GM12878 (cell line): Measurements from ENCODE around the gene FBXL12. TPM values are rescaled to one million over a fixed set of nuclear protein-coding genes. Genes with fewer than 3 reads are reported as not detected.

Experiments used
- BHLHE40 ChIP-seq, 2 experiments: fragments of 450-650 bp in 1 of 2; IDR thresholded peaks; 2 replicates each; pipeline ENCODE4 v1.6.1; 2011 to 2017; ENCODE audit warnings: low read depth in 2 of 2, borderline replicate concordance in 1 of 2, improper control_type of control experiment in 1 of 2, low read length in 1 of 2, mild to moderate bottlenecking in 1 of 2
- CREB1 ChIP-seq: IDR thresholded peaks from 2 replicates; pipeline ENCODE4 v1.6.1; 2012; ENCODE audit warnings: low read depth, mild to moderate bottlenecking, inconsistent platforms
- EED ChIP-seq: sonication (generic); IDR thresholded peaks from 2 replicates; pipeline ENCODE4 v1.6.1; 2016; ENCODE audit warnings: antibody characterized with exemption, low read depth
- EGR1 ChIP-seq, 2 experiments: IDR thresholded peaks; 1 replicate in 1 of 2; 2 replicates in 1 of 2; pipeline ENCODE4 v1.6.1; 2011 to 2012; ENCODE audit warnings: low read depth in 2 of 2, low read length in 2 of 2, borderline replicate concordance in 1 of 2, mild to moderate bottlenecking in 1 of 2, moderate library complexity in 1 of 2
- KLF5 ChIP-seq: fragments of 450-650 bp; IDR thresholded peaks from 2 replicates; pipeline ENCODE4 v1.6.1; 2014; ENCODE audit warnings: mild to moderate bottlenecking; ENCODE audit not compliant: partially characterized antibody
- MEF2A ChIP-seq: IDR thresholded peaks from 2 replicates; pipeline ENCODE4 v1.6.1; 2011; ENCODE audit warnings: low read depth, mild to moderate bottlenecking, low read length, moderate library complexity; ENCODE audit not compliant: insufficient read depth
- POLR2AphosphoS2 ChIP-seq: IDR thresholded peaks from 2 replicates; pipeline ENCODE4 v1.6.1; 2011; ENCODE audit warnings: low read depth, mild to moderate bottlenecking, low read length, improper control_type of control experiment, moderate library complexity
- SIX5 ChIP-seq: IDR thresholded peaks from 2 replicates; pipeline ENCODE4 v1.6.1; 2011; ENCODE audit warnings: mild to moderate bottlenecking, low read depth, low read length, moderate library complexity; ENCODE audit not compliant: severe bottlenecking
- SREBF2 ChIP-seq: IDR thresholded peaks from 2 replicates; pipeline ENCODE4 v1.6.1; 2012; ENCODE audit warnings: mild to moderate bottlenecking, low read length
- TAF1 ChIP-seq: IDR thresholded peaks from 2 replicates; pipeline ENCODE4 v1.6.1; 2011; ENCODE audit warnings: mild to moderate bottlenecking, low read depth, low read length, borderline replicate concordance
- TCF3 ChIP-seq: IDR thresholded peaks from 2 replicates; pipeline ENCODE4 v1.6.1; 2012; ENCODE audit warnings: low read depth, mild to moderate bottlenecking, low read length, borderline replicate concordance; ENCODE audit not compliant: insufficient read depth
- YBX1 ChIP-seq: fragments of 450-650 bp; IDR thresholded peaks from 2 replicates; pipeline ENCODE4 v1.6.1; 2016; ENCODE audit warnings: antibody characterized with exemption
- YY1 ChIP-seq: IDR thresholded peaks from 2 replicates; pipeline ENCODE4 v1.6.1; 2011; ENCODE audit warnings: low read depth, mild to moderate bottlenecking, low read length
- ZBED1 ChIP-seq: IDR thresholded peaks from 2 replicates; pipeline ENCODE4 v1.6.1; 2016; ENCODE audit warnings: borderline replicate concordance
- polyA plus RNA-seq, 11 experiments: library from polyadenylated mRNA; depleted of rRNA in 4 of 11; unstranded in 6 of 11; stranded (reverse) in 5 of 11; fragments of >200 nt; fragmentation: Nextera tagmentation in 4 of 11; fragmentation: Illumina TruSeq in 1 of 11; extraction: Ambion mirVana in 4 of 11; extraction: Trizol in 1 of 11; gene quantifications; 1 replicate in 1 of 11; 2 replicates in 10 of 11; pipeline versions ENCODE4 v1.2.1 to v1.2.3, GENCODE V29; 2011 to 2016; ENCODE audit warnings: inconsistent platforms in 2 of 11, missing spikeins in 2 of 11, low read depth in 1 of 11
- total RNA-seq, 4 experiments: library from RNA; depleted of rRNA in 3 of 4; stranded (reverse); fragments of >200 nt in 3 of 4; fragmentation: Illumina TruSeq in 1 of 4; extraction: Trizol in 1 of 4; gene quantifications; 2 replicates each; pipeline versions ENCODE4 v1.2.1 to v1.2.3, GENCODE V29; 2013 to 2021
- TF ChIP-seq, protein P1 (sequence below): fragments of 150-350 bp; IDR thresholded peaks from 2 replicates; pipeline ENCODE4 v1.6.1; 2016; ENCODE audit warnings: low read depth, low read length
- TF ChIP-seq, protein P2 (sequence below): IDR thresholded peaks from 2 replicates; pipeline ENCODE4 v1.6.1; 2011; ENCODE audit warnings: low read depth, mild to moderate bottlenecking, low read length, moderate library complexity, borderline replicate concordance; ENCODE audit errors: extremely low read depth
- TF ChIP-seq, protein P3 (sequence below): fragments of 450-650 bp; IDR thresholded peaks from 2 replicates; pipeline ENCODE4 v1.6.1; 2018; ENCODE audit warnings: mild to moderate bottlenecking, low read depth, moderate library complexity; ENCODE audit not compliant: partially characterized antibody
- TF ChIP-seq, protein P4 (sequence below): fragments of 450-650 bp; IDR thresholded peaks from 2 replicates; pipeline ENCODE4 v1.6.1; 2017; ENCODE audit warnings: mild to moderate bottlenecking, moderate library complexity

FBXL12 gene
- total and polyA plus RNA-seq, 10 of the 15 experiments (the other 5 are each of a cell fraction or from before 2014, with no cell fraction given), result 1.4 to 40.0 (median 23.2) TPM

DNA sequence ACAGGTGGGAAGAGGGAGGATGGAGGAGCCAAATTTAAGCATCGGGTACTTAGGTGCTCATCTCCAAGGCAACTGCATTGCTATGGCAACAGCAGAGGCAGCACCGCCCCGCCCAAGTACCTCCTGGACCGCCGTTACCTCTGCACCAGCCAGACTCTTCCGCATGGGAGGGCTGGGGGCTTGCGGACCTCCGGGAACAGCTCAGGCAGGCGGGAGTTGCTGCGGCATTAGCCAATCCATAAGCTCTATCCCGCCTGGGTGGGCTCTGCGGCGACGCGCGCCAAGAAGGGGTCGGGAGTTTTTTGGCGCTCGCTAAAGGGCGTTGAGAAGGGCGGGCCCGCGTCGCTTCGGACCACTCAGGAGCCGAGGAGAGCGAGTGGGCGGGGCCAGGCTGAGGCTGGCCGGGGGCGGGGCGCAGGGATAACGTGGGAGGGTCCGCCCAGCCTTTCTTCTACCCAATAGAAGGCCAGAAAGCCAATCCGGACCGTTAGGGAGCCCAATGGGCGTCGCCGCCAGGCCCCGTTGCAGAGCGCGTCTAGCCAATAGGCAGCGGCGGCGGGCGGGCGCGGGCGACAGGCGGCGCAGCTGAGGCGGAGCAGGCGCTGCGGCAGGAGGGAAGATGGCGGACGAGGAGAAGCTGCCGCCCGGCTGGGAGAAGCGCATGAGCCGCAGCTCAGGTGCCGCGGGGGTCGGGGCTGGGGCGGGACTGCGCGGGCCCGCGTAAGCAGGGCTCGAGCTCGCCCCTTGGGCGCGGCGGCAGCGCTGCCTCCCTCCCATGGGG is 16.0 kb upstream of the FBXL12 start, which contains the start of gene PIN1 (continued):
- TF ChIP-seq, protein P1, sequence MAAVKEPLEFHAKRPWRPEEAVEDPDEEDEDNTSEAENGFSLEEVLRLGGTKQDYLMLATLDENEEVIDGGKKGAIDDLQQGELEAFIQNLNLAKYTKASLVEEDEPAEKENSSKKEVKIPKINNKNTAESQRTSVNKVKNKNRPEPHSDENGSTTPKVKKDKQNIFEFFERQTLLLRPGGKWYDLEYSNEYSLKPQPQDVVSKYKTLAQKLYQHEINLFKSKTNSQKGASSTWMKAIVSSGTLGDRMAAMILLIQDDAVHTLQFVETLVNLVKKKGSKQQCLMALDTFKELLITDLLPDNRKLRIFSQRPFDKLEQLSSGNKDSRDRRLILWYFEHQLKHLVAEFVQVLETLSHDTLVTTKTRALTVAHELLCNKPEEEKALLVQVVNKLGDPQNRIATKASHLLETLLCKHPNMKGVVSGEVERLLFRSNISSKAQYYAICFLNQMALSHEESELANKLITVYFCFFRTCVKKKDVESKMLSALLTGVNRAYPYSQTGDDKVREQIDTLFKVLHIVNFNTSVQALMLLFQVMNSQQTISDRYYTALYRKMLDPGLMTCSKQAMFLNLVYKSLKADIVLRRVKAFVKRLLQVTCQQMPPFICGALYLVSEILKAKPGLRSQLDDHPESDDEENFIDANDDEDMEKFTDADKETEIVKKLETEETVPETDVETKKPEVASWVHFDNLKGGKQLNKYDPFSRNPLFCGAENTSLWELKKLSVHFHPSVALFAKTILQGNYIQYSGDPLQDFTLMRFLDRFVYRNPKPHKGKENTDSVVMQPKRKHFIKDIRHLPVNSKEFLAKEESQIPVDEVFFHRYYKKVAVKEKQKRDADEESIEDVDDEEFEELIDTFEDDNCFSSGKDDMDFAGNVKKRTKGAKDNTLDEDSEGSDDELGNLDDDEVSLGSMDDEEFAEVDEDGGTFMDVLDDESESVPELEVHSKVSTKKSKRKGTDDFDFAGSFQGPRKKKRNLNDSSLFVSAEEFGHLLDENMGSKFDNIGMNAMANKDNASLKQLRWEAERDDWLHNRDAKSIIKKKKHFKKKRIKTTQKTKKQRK, result peak; percentile 77
- TF ChIP-seq MEF2A (no peak), SIX5 (peak; percentile 6), SREBF2 (peak; percentile 79), EED (no peak), KLF5 (peak; percentile 79), YY1 (peak; percentile 95), YBX1 (no peak), POLR2AphosphoS2 (no peak; the same call in 1 of the 2 replicates), ZBED1 (no peak), BHLHE40 (IDR thresholded peaks at IDR 0.05; ENCODE audit: borderline replicate concordance in 1 of 2, low read depth in 2 of 2, low read length in 1 of 2) (peak in 1 of 2 experiments; percentile 48; a peak in 2 of 4 replicates), EGR1 (IDR thresholded peaks at IDR 0.05; ENCODE audit: borderline replicate concordance in 1 of 2, low read depth in 2 of 2, low read length in 2 of 2) (peak; percentile 23 to 64; a peak in 2 of 3 replicates), TAF1 (peak; percentile 56; the same call in 1 of the 2 replicates), TCF3 (peak; percentile 53; the same call in 1 of the 2 replicates), CREB1 (peak; percentile 86)
- TF ChIP-seq, protein P2, sequence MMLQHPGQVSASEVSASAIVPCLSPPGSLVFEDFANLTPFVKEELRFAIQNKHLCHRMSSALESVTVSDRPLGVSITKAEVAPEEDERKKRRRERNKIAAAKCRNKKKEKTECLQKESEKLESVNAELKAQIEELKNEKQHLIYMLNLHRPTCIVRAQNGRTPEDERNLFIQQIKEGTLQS, result no peak
- TF ChIP-seq, protein P3, sequence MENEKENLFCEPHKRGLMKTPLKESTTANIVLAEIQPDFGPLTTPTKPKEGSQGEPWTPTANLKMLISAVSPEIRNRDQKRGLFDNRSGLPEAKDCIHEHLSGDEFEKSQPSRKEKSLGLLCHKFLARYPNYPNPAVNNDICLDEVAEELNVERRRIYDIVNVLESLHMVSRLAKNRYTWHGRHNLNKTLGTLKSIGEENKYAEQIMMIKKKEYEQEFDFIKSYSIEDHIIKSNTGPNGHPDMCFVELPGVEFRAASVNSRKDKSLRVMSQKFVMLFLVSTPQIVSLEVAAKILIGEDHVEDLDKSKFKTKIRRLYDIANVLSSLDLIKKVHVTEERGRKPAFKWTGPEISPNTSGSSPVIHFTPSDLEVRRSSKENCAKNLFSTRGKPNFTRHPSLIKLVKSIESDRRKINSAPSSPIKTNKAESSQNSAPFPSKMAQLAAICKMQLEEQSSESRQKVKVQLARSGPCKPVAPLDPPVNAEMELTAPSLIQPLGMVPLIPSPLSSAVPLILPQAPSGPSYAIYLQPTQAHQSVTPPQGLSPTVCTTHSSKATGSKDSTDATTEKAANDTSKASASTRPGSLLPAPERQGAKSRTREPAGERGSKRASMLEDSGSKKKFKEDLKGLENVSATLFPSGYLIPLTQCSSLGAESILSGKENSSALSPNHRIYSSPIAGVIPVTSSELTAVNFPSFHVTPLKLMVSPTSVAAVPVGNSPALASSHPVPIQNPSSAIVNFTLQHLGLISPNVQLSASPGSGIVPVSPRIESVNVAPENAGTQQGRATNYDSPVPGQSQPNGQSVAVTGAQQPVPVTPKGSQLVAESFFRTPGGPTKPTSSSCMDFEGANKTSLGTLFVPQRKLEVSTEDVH, result peak; percentile 49
- TF ChIP-seq, protein P4, sequence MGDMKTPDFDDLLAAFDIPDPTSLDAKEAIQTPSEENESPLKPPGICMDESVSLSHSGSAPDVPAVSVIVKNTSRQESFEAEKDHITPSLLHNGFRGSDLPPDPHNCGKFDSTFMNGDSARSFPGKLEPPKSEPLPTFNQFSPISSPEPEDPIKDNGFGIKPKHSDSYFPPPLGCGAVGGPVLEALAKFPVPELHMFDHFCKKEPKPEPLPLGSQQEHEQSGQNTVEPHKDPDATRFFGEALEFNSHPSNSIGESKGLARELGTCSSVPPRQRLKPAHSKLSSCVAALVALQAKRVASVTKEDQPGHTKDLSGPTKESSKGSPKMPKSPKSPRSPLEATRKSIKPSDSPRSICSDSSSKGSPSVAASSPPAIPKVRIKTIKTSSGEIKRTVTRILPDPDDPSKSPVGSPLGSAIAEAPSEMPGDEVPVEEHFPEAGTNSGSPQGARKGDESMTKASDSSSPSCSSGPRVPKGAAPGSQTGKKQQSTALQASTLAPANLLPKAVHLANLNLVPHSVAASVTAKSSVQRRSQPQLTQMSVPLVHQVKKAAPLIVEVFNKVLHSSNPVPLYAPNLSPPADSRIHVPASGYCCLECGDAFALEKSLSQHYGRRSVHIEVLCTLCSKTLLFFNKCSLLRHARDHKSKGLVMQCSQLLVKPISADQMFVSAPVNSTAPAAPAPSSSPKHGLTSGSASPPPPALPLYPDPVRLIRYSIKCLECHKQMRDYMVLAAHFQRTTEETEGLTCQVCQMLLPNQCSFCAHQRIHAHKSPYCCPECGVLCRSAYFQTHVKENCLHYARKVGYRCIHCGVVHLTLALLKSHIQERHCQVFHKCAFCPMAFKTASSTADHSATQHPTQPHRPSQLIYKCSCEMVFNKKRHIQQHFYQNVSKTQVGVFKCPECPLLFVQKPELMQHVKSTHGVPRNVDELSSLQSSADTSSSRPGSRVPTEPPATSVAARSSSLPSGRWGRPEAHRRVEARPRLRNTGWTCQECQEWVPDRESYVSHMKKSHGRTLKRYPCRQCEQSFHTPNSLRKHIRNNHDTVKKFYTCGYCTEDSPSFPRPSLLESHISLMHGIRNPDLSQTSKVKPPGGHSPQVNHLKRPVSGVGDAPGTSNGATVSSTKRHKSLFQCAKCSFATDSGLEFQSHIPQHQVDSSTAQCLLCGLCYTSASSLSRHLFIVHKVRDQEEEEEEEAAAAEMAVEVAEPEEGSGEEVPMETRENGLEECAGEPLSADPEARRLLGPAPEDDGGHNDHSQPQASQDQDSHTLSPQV, result no peak
